Measurements from ENCODE around the gene NCS1.

The NCS1 gene

GRCh38 chr9:130179331-130179907 lies 7.2 kb downstream of the NCS1 start:
- peaks cover 14% of the 10 kb centered on the region for H3K27me3 Mint-ChIP-seq

GRCh38 chr9:130180516-130180915 lies 8.3 kb downstream of the NCS1 start:
- no peak for DNase-seq
- H3K27ac Mint-ChIP-seq: no peak overlapping the region
- ATAC-seq: no peak
- H3K4me1 Mint-ChIP-seq: peaks cover 10% of the 10 kb centered on the region
- H3K27me3 Mint-ChIP-seq: peaks cover 3% of the 10 kb centered on the region
- no peaks in the 10 kb centered on the region for H3K9me3 Mint-ChIP-seq
- H3K4me3 Mint-ChIP-seq: no peak overlapping the region

More at GRCh38 chr9:130179331-130179907, 7.2 kb downstream of the NCS1 start:
- peaks cover 13% of the 10 kb centered on the region for H3K4me1 Mint-ChIP-seq
- H3K4me3 Mint-ChIP-seq: no peak overlapping the region
- peak overlapping the region in 1 of 2 donors; percentile 59 for H3K27ac Mint-ChIP-seq
- no peak for ATAC-seq
- no peak for DNase-seq
- H3K9me3 Mint-ChIP-seq: no peaks in the 10 kb centered on the region

- Mint-ChIP-seq H3K4me1 (peaks cover 10% of the 10 kb centered on the region), H3K9me3 (no peaks in the 10 kb centered on the region), H3K27ac (no peak overlapping the region), H3K4me3 (no peak overlapping the region), H3K27me3 (no peaks in the 10 kb centered on the region)
- ATAC-seq (peak; percentile 37), DNase-seq (no peak)
Measured at GRCh38 chr9:130181678-130182380, 9.6 kb downstream of the NCS1 start.

- no peak for ATAC-seq
- Mint-ChIP-seq H3K9me3 (no peaks in the 10 kb centered on the region), H3K4me3 (no peak overlapping the region), H3K27ac (no peak overlapping the region), H3K4me1 (peaks cover 10% of the 10 kb centered on the region), H3K27me3 (no peaks in the 10 kb centered on the region)
- DNase-seq: no peak
Measured at GRCh38 chr9:130182381-130182909, 10.2 kb downstream of the NCS1 start.

- Mint-ChIP-seq H3K4me3 (no peak overlapping the region), H3K27ac (peak overlapping the region in 1 of 2 donors; percentile 60), H3K4me1 (peaks cover 10% of the 10 kb centered on the region), H3K27me3 (no peaks in the 10 kb centered on the region), H3K9me3 (no peaks in the 10 kb centered on the region)
- DNase-seq (no peak), ATAC-seq (no peak)
Measured at GRCh38 chr9:130183133-130183762, 11.0 kb downstream of the NCS1 start.

- Mint-ChIP-seq H3K4me3 (no peak overlapping the region), H3K27me3 (no peaks in the 10 kb centered on the region), H3K9me3 (no peaks in the 10 kb centered on the region), H3K27ac (no peak overlapping the region), H3K4me1 (peaks cover 10% of the 10 kb centered on the region)
- no peak for DNase-seq
- no peak for ATAC-seq
Measured at GRCh38 chr9:130185017-130185416, 12.8 kb downstream of the NCS1 start.

- peaks cover 10% of the 10 kb centered on the region for H3K4me1 Mint-ChIP-seq
- no peak for DNase-seq
Measured at GRCh38 chr9:130185490-130186031, 13.4 kb downstream of the NCS1 start.

GRCh38 chr9:130186051-130186450 lies 13.8 kb downstream of the NCS1 start:
- no peaks in the 10 kb centered on the region for H3K9me3 Mint-ChIP-seq
- DNase-seq: no peak
- H3K27ac Mint-ChIP-seq: peak overlapping the region in 1 of 2 donors; percentile 26
- no peak for ATAC-seq
- H3K27me3 Mint-ChIP-seq: no peaks in the 10 kb centered on the region
- peaks cover 10% of the 10 kb centered on the region for H3K4me1 Mint-ChIP-seq
- H3K4me3 Mint-ChIP-seq: no peak overlapping the region

More at GRCh38 chr9:130185490-130186031, 13.4 kb downstream of the NCS1 start:
- H3K27ac Mint-ChIP-seq: peak overlapping the region in 1 of 2 donors; percentile 26
- no peak overlapping the region for H3K4me3 Mint-ChIP-seq
- no peaks in the 10 kb centered on the region for H3K27me3 Mint-ChIP-seq
- no peak for ATAC-seq
- no peaks in the 10 kb centered on the region for H3K9me3 Mint-ChIP-seq

- Mint-ChIP-seq H3K4me1 (peaks cover 10% of the 10 kb centered on the region), H3K4me3 (no peak overlapping the region), H3K27ac (peak overlapping the region in 1 of 2 donors; percentile 19), H3K9me3 (no peaks in the 10 kb centered on the region), H3K27me3 (no peaks in the 10 kb centered on the region)
- DNase-seq (no peak), ATAC-seq (no peak)
Measured at GRCh38 chr9:130186839-130187522, 14.8 kb downstream of the NCS1 start.

GRCh38 chr9:130187523-130187846 lies 15.3 kb downstream of the NCS1 start:
- Mint-ChIP-seq H3K4me1 (peaks cover 10% of the 10 kb centered on the region), H3K27me3 (no peaks in the 10 kb centered on the region), H3K4me3 (no peak overlapping the region), H3K9me3 (no peaks in the 10 kb centered on the region), H3K27ac (peak overlapping the region in 1 of 2 donors; percentile 31)
- ATAC-seq (no peak), DNase-seq (no peak)

- Mint-ChIP-seq H3K27me3 (no peaks in the 10 kb centered on the region), H3K4me3 (no peak overlapping the region), H3K27ac (peak overlapping the region in 1 of 2 donors; percentile 67), H3K4me1 (peaks cover 8% of the 10 kb centered on the region), H3K9me3 (no peaks in the 10 kb centered on the region)
- no peak for DNase-seq
- ATAC-seq: no peak
Measured at GRCh38 chr9:130188860-130189481, 16.8 kb downstream of the NCS1 start.

- H3K4me3 Mint-ChIP-seq: no peak overlapping the region
- H3K4me1 Mint-ChIP-seq: peaks cover 8% of the 10 kb centered on the region
- H3K27me3 Mint-ChIP-seq: no peaks in the 10 kb centered on the region
- DNase-seq (no peak), ATAC-seq (no peak)
- peak overlapping the region in 1 of 2 donors; percentile 57 for H3K27ac Mint-ChIP-seq
- H3K9me3 Mint-ChIP-seq: no peaks in the 10 kb centered on the region
Measured at GRCh38 chr9:130189840-130190239, 17.6 kb downstream of the NCS1 start.

GRCh38 chr9:130191068-130191748 lies 19.0 kb downstream of the NCS1 start:
- DNase-seq (no peak), ATAC-seq (peak; percentile 14)
- Mint-ChIP-seq H3K4me1 (peaks cover 8% of the 10 kb centered on the region), H3K4me3 (no peak overlapping the region), H3K9me3 (no peaks in the 10 kb centered on the region), H3K27me3 (no peaks in the 10 kb centered on the region), H3K27ac (peak overlapping the region in 1 of 2 donors; percentile 48)

GRCh38 chr9:130191749-130192120 lies 19.5 kb downstream of the NCS1 start:
- peaks cover 8% of the 10 kb centered on the region for H3K4me1 Mint-ChIP-seq
- ATAC-seq (peak; percentile 11), DNase-seq (no peak)
- H3K9me3 Mint-ChIP-seq: no peaks in the 10 kb centered on the region
- H3K27me3 Mint-ChIP-seq: no peaks in the 10 kb centered on the region
- H3K27ac Mint-ChIP-seq: no peak overlapping the region
- no peak overlapping the region for H3K4me3 Mint-ChIP-seq
